Measurements from ENCODE around the gene MFGE8. TPM values are rescaled to one million over a fixed set of nuclear protein-coding genes. Genes with fewer than 3 reads are reported as not detected.
A peak's percentile ranks its signal among the peaks of the same experiment; 100 is the strongest.

MFGE8 gene
- polyA plus RNA-seq, 2 of the 4 experiments (the other 2 are of a cell fraction), result 206 to 403 TPM

DNA sequence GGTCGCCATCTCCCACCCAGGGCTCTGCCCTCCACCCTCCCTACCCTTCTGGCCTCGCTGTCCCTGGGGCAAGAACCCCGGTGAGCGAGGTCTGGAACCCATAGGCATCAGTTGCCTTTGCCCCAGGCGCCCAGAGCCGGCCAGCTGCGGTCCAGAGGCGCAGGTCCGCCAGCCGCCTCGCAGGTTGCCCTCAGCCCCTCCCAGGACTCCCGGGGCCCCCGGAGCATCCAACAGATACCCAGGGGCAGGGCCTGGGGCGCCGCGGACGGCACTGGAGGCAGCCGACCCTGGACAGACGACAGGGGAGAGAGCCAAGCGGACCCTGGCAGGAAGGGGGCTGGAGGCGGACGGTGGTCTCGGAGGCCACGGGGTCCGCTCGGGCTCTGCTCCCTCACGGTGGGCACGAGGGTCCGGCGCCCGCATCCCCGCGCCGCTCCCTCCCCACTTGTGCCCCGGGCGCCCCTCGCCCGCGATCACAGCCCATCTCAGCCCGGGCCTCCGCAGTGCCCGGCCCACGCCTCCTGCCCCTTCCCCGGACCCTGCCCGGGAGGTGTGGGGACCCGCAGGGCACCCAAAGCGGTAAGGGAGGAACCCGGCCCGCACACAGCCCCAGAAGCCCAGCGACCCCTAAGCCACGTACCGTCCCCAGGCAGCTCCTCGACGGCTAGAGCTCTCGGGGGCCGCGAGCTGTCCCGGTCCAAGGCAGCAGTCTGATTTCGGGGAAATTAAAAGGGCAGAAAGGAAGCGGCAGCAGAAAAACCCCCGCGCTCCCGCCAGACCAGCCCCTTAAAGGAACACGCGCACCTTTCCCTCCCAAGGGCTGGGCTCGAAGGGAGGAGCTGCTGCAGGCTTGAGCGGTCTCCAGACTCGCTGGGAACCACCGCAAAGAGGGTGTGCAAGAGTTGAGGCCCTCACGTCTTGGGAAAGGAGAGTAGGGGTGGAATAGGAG, 18.1 kb downstream of the MFGE8 start, which contains the start of gene HAPLN3:
TSS of gene HAPLN3 (minus strand) at position 726 of the 949 bp plus-strand sequence. CDS start 8,246 bp downstream, outside the sequence.
- TF ChIP-seq PHF8 (IDR thresholded peaks at IDR 0.05; ENCODE audit: borderline replicate concordance, low read depth) (no peak), MAZ (IDR thresholded peaks at IDR 0.05; ENCODE audit: borderline replicate concordance, low read depth, low read length) (no peak), RCOR1 (IDR thresholded peaks at IDR 0.05; ENCODE audit: low read depth, low read length) (no peak), CBX2 (IDR thresholded peaks at IDR 0.05; ENCODE audit: borderline replicate concordance, low read depth) (no peak), ZC3H11A (IDR thresholded peaks at IDR 0.05) (no peak), MYC (IDR thresholded peaks at IDR 0.05; ENCODE audit: borderline replicate concordance, low read length) (no peak), NPAS2 (CRISPR knock-in tag; IDR thresholded peaks at IDR 0.05; ENCODE audit: borderline replicate concordance) (no peak), TP53 (CRISPR knock-in tag; IDR thresholded peaks at IDR 0.05) (no peak), MAX (IDR thresholded peaks at IDR 0.05) (peak; percentile 78), SMC3 (IDR thresholded peaks at IDR 0.05) (no peak), E2F6 (IDR thresholded peaks at IDR 0.05; ENCODE audit: borderline replicate concordance, low read depth) (peak; percentile 81), EHMT2 (IDR thresholded peaks at IDR 0.05; ENCODE audit: low read depth) (no peak)
- TF ChIP-seq, protein P1, sequence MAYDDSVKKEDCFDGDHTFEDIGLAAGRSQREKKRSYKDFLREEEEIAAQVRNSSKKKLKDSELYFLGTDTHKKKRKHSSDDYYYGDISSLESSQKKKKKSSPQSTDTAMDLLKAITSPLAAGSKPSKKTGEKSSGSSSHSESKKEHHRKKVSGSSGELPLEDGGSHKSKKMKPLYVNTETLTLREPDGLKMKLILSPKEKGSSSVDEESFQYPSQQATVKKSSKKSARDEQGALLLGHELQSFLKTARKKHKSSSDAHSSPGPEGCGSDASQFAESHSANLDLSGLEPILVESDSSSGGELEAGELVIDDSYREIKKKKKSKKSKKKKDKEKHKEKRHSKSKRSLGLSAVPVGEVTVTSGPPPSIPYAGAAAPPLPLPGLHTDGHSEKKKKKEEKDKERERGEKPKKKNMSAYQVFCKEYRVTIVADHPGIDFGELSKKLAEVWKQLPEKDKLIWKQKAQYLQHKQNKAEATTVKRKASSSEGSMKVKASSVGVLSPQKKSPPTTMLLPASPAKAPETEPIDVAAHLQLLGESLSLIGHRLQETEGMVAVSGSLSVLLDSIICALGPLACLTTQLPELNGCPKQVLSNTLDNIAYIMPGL (CRISPR knock-in tag; IDR thresholded peaks at IDR 0.05; ENCODE audit: borderline replicate concordance), result no peak
- 3% methylated on average over 45 of the region's 70 CpGs for WGBS (ENCODE audit: missing lambda C conversion rate)
- ChIA-PET POLR2A (interaction anchor here (0.5 to 0.9 kb wide), 3 partner anchors 10 to 237 kb away, joined by 3 to 5 read pairs (median 3); no protein-coding TSS in a partner anchor), CTCF (interaction anchor here (0.6 to 32.8 kb wide), 24 partner anchors 10 to 405 kb away, joined by 3 to 851 read pairs (median 4); no protein-coding TSS in a partner anchor)
- no peak for FAIRE-seq
- peak within 1 kb of the TSS; percentile 17 to 80; a peak in 5 of 6 replicates for H3K27ac ChIP-seq
- DNase-seq (ENCODE audit: low read depth in 1 of 2, low spot score in 1 of 2), result peak; percentile 60 to 90
- H3K4me2 ChIP-seq, result peak within 1 kb of the TSS; percentile 96
- H3K4me3 ChIP-seq, result peak within 1 kb of the TSS; percentile 51
- peak; percentile 45 to 68 for ATAC-seq
- H3K9me3 ChIP-seq, result no peaks in the 10 kb centered on the region
- H3K4me1 ChIP-seq, result peaks cover 19% of the 10 kb centered on the region

DNA sequence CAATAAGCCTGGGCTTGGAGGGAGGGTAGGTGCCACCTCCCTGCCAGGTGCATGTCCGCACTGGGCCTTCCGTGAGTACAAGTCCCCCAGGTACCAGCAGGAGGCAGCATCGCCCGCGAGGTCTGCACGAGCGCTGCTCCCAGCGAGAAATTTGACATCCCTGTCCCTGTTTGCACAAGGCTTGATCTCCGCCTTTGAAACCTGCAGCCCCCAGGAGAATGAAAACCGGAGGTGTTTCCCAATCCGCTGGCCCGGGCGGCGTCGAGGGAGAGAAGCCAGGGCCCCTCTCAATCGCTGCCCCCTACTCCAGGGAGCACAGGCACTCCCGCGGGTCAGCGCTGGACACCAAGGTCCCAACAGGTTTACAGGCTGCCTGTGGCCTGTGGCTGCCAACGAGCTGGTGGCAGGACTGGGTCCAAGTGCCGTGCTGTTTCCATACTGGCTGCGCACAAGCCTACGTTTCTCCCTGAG, 18.8 kb downstream of the MFGE8 start:
- FAIRE-seq, result peak; percentile 90
- ChIA-PET POLR2A (interaction anchor here (0.5 to 0.9 kb wide), 2 partner anchors 17 to 236 kb away, joined by 3 to 5 read pairs; no protein-coding TSS in a partner anchor), CTCF (interaction anchor here (0.6 to 32.8 kb wide), 23 partner anchors 9 to 405 kb away, joined by 3 to 851 read pairs (median 4); no protein-coding TSS in a partner anchor)
- Histone ChIP-seq H3K4me1 (peaks cover 19% of the 10 kb centered on the region), H3K4me2 (peak overlapping the region; percentile 96), H3K9me3 (no peaks in the 10 kb centered on the region), H3K4me3 (peak overlapping the region; percentile 51), H3K27ac (peak overlapping the region; percentile 3 to 80; a peak in 4 of 6 replicates)
- peak; percentile 65 to 72 for ATAC-seq
- WGBS (ENCODE audit: missing lambda C conversion rate), result 1% methylated on average over 22 of the region's 23 CpGs
- peak; percentile 86 to 96 for DNase-seq (ENCODE audit: low read depth in 1 of 2, low spot score in 1 of 2)
- TF ChIP-seq MAX (IDR thresholded peaks at IDR 0.05) (peak; percentile 88), KDM5A (IDR thresholded peaks at IDR 0.05) (no peak), HOXB5 (CRISPR knock-in tag; IDR thresholded peaks at IDR 0.05) (0 out of 2 replicates have a peak, but pooled peaks have one; percentile 52), BHLHE40 (IDR thresholded peaks at IDR 0.05; ENCODE audit: low read depth, low read length) (no peak), HOXB13 (CRISPR knock-in tag; IDR thresholded peaks at IDR 0.05; ENCODE audit: low read depth) (no peak), ZNF302 (CRISPR knock-in tag; IDR thresholded peaks at IDR 0.05) (no peak), RCOR1 (IDR thresholded peaks at IDR 0.05; ENCODE audit: low read depth, low read length) (no peak), E2F6 (IDR thresholded peaks at IDR 0.05; ENCODE audit: borderline replicate concordance, low read depth) (peak; percentile 77), TP53 (CRISPR knock-in tag; IDR thresholded peaks at IDR 0.05) (no peak), FOSL2 (IDR thresholded peaks at IDR 0.05) (no peak), FOSL2 (CRISPR knock-in tag; IDR thresholded peaks at IDR 0.05) (no peak), CBX2 (IDR thresholded peaks at IDR 0.05; ENCODE audit: borderline replicate concordance, low read depth) (no peak), HDAC2 (IDR thresholded peaks at IDR 0.05) (no peak), ESRRA (IDR thresholded peaks at IDR 0.05; ENCODE audit: borderline replicate concordance, low read length) (no peak), PBX3 (IDR thresholded peaks at IDR 0.05) (no peak), FOSB (CRISPR knock-in tag; IDR thresholded peaks at IDR 0.05) (no peak), NPAS2 (CRISPR knock-in tag; IDR thresholded peaks at IDR 0.05; ENCODE audit: borderline replicate concordance) (no peak), RAD21 (conservative IDR thresholded peaks at IDR 0.05 in 1 of 2, IDR thresholded peaks at IDR 0.05 in 1 of 2) (peak; percentile 92 to 94), ZC3H11A (IDR thresholded peaks at IDR 0.05) (no peak)
- TF ChIP-seq, protein P2, sequence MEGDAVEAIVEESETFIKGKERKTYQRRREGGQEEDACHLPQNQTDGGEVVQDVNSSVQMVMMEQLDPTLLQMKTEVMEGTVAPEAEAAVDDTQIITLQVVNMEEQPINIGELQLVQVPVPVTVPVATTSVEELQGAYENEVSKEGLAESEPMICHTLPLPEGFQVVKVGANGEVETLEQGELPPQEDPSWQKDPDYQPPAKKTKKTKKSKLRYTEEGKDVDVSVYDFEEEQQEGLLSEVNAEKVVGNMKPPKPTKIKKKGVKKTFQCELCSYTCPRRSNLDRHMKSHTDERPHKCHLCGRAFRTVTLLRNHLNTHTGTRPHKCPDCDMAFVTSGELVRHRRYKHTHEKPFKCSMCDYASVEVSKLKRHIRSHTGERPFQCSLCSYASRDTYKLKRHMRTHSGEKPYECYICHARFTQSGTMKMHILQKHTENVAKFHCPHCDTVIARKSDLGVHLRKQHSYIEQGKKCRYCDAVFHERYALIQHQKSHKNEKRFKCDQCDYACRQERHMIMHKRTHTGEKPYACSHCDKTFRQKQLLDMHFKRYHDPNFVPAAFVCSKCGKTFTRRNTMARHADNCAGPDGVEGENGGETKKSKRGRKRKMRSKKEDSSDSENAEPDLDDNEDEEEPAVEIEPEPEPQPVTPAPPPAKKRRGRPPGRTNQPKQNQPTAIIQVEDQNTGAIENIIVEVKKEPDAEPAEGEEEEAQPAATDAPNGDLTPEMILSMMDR (IDR thresholded peaks at IDR 0.05), result peak; percentile 94

Measured in A549 (cell line).